GM19238 (cell line): ENCODE data around the gene TESMIN.

Source experiments
- DNase-seq: peaks from one replicate; pipeline ENCODE4 v3.0.0; 2011; ENCODE audit warnings: low spot score; ENCODE audit not compliant: insufficient read length

TESMIN gene

DNA sequence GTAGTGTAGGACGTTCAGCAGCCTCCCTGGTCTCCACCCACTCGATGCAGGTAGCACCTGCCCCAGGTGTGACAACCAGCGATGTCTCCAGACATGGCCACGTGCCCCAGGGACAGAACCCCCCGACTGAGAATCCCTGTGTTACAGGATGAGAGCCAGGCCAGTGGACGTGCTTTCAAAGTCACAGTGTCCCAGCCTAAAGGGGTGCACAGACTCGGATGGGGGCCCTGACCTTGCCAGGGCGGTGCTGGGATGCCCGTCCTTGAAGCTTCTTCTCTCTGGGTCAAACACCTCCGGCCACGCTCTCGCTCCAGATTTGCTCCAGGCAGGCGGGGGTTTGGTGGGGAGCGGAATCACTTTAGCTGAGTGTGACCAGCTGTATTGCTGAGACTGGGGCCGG lies 90.3 kb downstream of the TESMIN start:
- DNase-seq: no peak

DNA sequence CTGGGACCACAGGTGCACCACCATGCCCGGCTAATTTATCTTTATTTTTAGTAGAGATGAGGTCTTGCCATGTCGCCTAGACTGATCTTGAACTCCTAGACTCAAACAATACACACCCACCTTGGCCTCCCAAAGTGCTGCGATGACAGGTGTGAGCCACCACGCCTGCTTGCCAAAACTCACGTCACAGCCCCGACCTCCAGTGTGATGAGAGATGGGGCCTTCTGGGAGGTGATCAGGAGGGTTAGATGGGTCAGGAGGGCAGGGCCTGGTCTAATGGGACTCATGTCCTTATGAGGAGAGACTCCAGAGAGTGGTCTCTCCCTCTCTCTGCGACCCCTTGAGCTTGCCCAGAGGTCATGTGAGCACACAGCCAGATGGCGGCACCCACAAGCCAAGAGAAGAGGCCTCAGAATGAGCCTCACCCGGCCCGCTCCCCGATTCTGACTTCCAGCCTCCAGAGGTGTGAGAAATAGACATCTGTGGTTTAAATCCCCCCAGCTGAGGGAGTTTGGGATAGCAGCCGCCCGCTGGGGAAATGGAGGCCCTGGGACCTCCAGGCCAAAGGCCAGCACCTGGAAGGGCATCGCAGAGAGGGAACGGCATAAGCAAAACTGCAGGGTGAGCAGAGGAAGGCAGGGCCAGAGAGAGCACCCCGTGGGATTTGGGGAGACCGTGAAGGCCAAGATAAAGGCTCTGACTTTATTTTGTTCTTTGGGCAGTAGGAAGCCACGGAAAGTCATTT lies 91.1 kb downstream of the TESMIN start:
- DNase-seq: no peak

DNA sequence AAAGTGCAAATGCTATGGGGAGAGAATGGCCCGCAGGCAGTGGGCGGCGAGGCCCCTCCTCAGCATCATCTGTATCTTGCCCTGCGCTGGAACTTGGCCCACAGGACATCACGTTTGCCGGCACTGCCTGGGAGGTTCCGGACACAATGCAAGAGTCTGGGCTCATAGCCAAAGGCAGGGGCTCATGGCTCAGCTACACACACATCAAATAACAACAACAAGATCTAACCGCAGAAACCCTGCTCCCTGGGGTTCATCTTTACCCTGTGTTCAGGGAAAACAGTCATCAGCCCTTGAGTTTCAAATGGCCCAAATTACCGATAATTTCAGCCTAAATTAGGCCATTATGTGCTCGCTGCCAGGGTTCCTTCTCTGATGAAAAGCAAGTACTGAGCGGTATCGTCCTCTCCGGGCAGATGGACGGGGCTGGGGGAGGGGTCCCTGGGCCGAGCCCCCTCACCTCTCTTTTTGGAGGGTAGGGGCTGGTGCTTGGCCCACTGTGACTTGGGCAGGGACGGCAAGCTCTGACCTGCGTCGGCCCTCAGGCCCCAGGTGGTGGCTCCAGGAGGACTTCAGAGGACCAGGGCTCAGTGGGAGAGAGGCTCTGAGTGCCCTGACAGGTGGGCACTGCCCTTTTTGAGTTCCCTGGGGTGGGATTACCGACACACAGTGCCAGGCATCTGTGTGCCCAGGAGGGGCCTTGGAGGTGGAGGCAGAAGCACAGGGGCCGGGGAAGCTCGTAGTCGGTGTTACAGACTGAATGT lies 92.0 kb downstream of the TESMIN start:
- DNase-seq: no peak

DNA sequence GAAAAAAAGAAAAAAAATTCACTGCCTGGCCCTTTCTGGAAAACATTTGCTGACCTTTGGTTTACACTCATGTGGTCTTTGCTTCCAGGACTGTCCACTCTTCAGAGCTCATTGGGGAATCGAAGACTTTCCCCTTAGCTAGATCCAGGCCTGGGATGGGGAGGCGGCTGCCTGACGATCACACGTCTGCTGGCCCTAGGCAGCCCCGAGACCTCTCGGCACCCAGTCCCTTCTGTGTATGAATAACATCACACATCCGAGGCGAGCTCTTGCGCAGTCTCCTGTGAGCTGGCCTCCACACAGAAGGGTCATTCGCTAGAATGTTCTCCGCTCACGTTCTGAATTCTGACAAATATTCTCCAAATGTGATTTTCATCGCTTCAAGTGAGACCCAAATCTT lies 92.7 kb downstream of the TESMIN start:
- no peak for DNase-seq

DNA sequence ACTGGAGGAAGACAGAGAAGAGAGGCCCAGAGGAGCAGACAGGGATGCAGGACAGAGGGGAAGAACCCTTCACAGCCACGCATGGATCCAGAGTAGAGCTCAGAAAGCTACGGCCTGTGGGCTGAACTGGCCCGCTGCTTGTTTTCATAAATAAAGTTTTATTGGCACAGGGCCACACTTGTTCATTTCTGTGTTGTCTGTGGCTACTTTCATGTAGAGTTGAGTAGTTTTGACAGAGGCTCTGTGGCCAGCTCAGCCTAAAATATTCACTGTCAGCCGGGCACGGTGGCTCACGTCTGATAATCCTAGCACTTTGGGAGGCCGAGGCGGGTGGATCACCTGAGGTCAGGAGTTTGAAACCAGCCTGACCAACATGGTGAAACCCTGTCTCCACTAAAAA lies 93.2 kb downstream of the TESMIN start:
- DNase-seq: no peak
